Kidney epithelial cell (primary cell): Measurements from ENCODE around the gene THSD7A. TPM values are rescaled to one million over a fixed set of nuclear protein-coding genes. Genes with fewer than 3 reads are reported as not detected.

Experiments
- DNase-seq: peaks from one replicate; pipeline ENCODE4 v3.0.0-alpha.2; 2010; ENCODE audit warnings: low read depth
- H3K27me3 ChIP-seq: 2 replicates; pipeline ENCODE4 v1.6.0; 2011; ENCODE audit warnings: low read length; ENCODE audit not compliant: control insufficient read depth, insufficient read depth
- H3K36me3 ChIP-seq: 2 replicates; pipeline ENCODE4 v1.5.1; 2011; ENCODE audit warnings: low read length; ENCODE audit not compliant: control insufficient read depth, insufficient read depth
- H3K4me3 ChIP-seq: 2 replicates; pipeline ENCODE4 v1.5.1; 2011; ENCODE audit warnings: low read depth, mild to moderate bottlenecking, control low read depth, low read length
- CTCF ChIP-seq: IDR thresholded peaks from 2 replicates; pipeline ENCODE4 v1.5.1; 2011; ENCODE audit warnings: mild to moderate bottlenecking, moderate library complexity, low read length, control low read depth, inconsistent platforms; ENCODE audit not compliant: insufficient read depth, poor library complexity, severe bottlenecking
- total RNA-seq: library from RNA; depleted of rRNA; stranded (reverse); fragments of >200 nt; gene quantifications from 2 replicates; pipeline ENCODE4 v1.2.3, GENCODE V29; 2015

The THSD7A gene
- total RNA-seq, 1 donor from 2014 or later = 27.3 TPM

GRCh38 chr7:11428877-11429581, 403.0 kb downstream of the THSD7A start:
- Histone ChIP-seq H3K27me3 (no peaks in the 10 kb centered on the region), H3K4me3 (no peak overlapping the region), H3K36me3 (no peaks in the 10 kb centered on the region)
- no peak for DNase-seq
- no peak for TF ChIP-seq CTCF

DNA sequence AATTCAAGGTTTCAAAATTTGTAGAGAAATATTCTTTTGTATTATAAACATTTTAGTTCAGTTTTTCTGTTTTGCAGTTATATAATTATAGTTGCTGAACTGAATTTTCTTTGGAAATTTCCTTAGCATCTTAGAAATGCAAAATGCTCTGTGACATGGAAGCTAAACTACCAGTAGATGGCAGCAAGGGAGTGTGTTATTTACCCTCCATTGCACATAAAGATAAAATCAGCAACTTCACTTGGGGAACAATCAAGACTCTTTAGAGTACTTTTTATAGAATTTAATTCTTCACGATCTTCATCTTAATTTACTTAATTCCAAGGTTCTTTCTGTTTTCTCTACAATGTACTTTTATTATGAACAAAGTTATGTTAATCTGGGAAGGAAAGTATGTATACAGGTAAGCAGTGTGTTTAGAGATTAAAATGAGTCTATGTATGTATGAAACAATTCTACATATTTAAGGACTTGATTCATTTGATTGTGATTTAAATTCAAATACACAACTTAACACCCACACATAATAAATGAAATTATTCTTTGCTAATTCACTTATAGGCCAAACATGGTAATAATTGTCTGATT, 404.2 kb downstream of the THSD7A start:
- peak; percentile 66 for TF ChIP-seq CTCF
- DNase-seq = peak; percentile 41
- H3K4me3 ChIP-seq = no peak overlapping the region
- H3K27me3 ChIP-seq = no peaks in the 10 kb centered on the region
- no peaks in the 10 kb centered on the region for H3K36me3 ChIP-seq

- no peak for DNase-seq
- Histone ChIP-seq H3K27me3 (no peaks in the 10 kb centered on the region), H3K4me3 (no peak overlapping the region), H3K36me3 (no peaks in the 10 kb centered on the region)
- no peak for TF ChIP-seq CTCF
These were observed 408.0 kb downstream of the THSD7A start for GRCh38 chr7:11424006-11424405.

DNA sequence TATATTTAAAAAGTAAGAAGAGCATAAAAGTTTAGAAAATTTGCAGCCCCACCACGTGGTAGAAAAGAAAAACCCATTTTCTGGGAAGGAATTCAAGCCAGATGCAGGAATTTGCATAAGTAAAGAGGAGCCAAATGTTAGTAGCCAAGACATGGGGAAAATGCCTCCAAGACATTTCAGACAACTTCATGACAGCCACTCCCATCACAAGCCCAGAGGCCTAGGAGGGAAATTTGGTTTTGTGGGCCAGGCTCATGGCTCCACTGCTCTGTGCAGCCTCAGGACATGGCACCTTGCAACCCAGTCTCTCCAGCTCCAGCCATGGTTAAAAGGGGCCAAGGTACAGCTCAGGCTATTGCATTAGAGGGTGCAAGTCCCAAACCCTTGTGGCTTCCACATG, 411.9 kb downstream of the THSD7A start:
- TF ChIP-seq CTCF = no peak
- no peak for DNase-seq
- Histone ChIP-seq H3K27me3 (no peaks in the 10 kb centered on the region), H3K36me3 (no peaks in the 10 kb centered on the region), H3K4me3 (no peak overlapping the region)

- no peak for DNase-seq
- no peaks in the 10 kb centered on the region for H3K36me3 ChIP-seq
- H3K27me3 ChIP-seq = no peaks in the 10 kb centered on the region
- H3K4me3 ChIP-seq = no peak overlapping the region
- TF ChIP-seq CTCF = no peak
These were observed 415.1 kb downstream of the THSD7A start for GRCh38 chr7:11416641-11417458.
